SK-N-SH treated with all-trans-retinoic acid at 6 μM for 48 hours (cell line): Measurements from ENCODE around the gene AMY1C.

Experiments
- BACH2 ChIP-seq: fragments of 250-450 bp; sonication (Bioruptor Pico); IDR thresholded peaks from 2 replicates; pipeline ENCODE4 v1.9.0; 2021; ENCODE audit warnings: mild to moderate bottlenecking, borderline replicate concordance
- CSDC2 ChIP-seq: fragments of 250-450 bp; sonication (Bioruptor Pico); IDR thresholded peaks from 2 replicates; pipeline ENCODE4 v1.5.0; 2020; ENCODE audit warnings: mild to moderate bottlenecking, moderate library complexity
- TOX ChIP-seq: fragments of 250-450 bp; sonication (Bioruptor Pico); IDR thresholded peaks from 2 replicates; pipeline ENCODE4 v1.8.0; 2021; ENCODE audit warnings: mild to moderate bottlenecking, moderate library complexity, borderline replicate concordance
- ZC3H10 ChIP-seq: fragments of 250-450 bp; sonication (Bioruptor Pico); IDR thresholded peaks from 2 replicates; pipeline ENCODE4 v1.5.1; 2021; ENCODE audit warnings: mild to moderate bottlenecking, moderate library complexity
- ZFP30 ChIP-seq: fragments of 450-650 bp; formaldehyde crosslinking; IDR thresholded peaks from 2 replicates; pipeline ENCODE4 v1.5.0; 2022; ENCODE audit warnings: mild to moderate bottlenecking, moderate library complexity

GRCh38 chr1:103761896-103762295, 12.2 kb downstream of the AMY1C start:
- no peak for TF ChIP-seq ZFP30 (CRISPR knock-in tag)
- TF ChIP-seq ZC3H10, result no peak
- no peak for TF ChIP-seq TOX
- no peak for TF ChIP-seq CSDC2 (CRISPR knock-in tag)
- no peak for TF ChIP-seq BACH2 (CRISPR knock-in tag)
